Thyroid gland (tissue), 4 donors: ENCODE results near the gene RIC1.

Experiments used
- CTCF ChIP-seq, 6 experiments: fragments of 200-600 bp in 3 of 6; fragments of 450-650 bp in 3 of 6; sonication (generic) in 3 of 6; IDR thresholded peaks; one replicate each; pipeline ENCODE4 v1.5.1; 2016 to 2019; ENCODE audit warnings: antibody characterized with exemption in 6 of 6, mild to moderate bottlenecking in 2 of 6, inconsistent platforms in 1 of 6, moderate library complexity in 1 of 6
- POLR2A ChIP-seq, 2 donors: fragments of 450-650 bp; IDR thresholded peaks; one replicate each; pipeline ENCODE4 v1.6.1; 2017; ENCODE audit warnings: antibody characterized with exemption in 2 of 2, mild to moderate bottlenecking in 2 of 2, moderate library complexity in 1 of 2

GRCh38 chr9:5719100-5719926, 90.4 kb downstream of the RIC1 start:
- no peak for TF ChIP-seq CTCF (IDR thresholded peaks at IDR 0.05)
- no peak for TF ChIP-seq POLR2A (IDR thresholded peaks at IDR 0.05)
